ENCODE data around the gene JUP. TPM values are rescaled to one million over a fixed set of nuclear protein-coding genes. Genes with fewer than 3 reads are reported as not detected.
A peak's percentile ranks its signal among the peaks of the same experiment; 100 is the strongest.
"Not testable (repeated sequence)": the region's sequence is repeated elsewhere in the genome, so short reads cannot be mapped to it uniquely, and the experiment has no call there.

JUP gene
- total RNA-seq: 10 to 100 TPM; 17.3 to 73.1 (median 45.3) TPM
- polyA plus RNA-seq: 10 to 100 TPM; 13.7 to 17.4 (median 14.3) TPM
- long read RNA-seq, donor 1, transcript JUP-201 (15 exons, 3,200 nt): major isoform, 5 of 9 reads
- long read RNA-seq, donor 1, partial matches to known transcripts: 0 of 9 reads
- long read RNA-seq, donor 1, other reads (novel, unspliced or antisense): 0 of 9 reads
- long read RNA-seq, donor 2, transcript JUP-201 (15 exons, 3,200 nt): major isoform, 5 of 10 reads
- long read RNA-seq, donor 2, transcript JUP-203 (14 exons, 3,497 nt): major isoform, 5 of 10 reads
- long read RNA-seq, donor 2, partial matches to known transcripts: 0 of 10 reads
- long read RNA-seq, donor 2, other reads (novel, unspliced or antisense): 0 of 10 reads

GRCh38 chr17:41786227-41787020, at the start of gene JUP:
JUP (minus strand) TSS chr17:41786711; CDS start chr17:41771854, 14,857 bp downstream.
- intact Hi-C loops (cut with DNase I; ENCODE audit: low total_unique reads): no loop called here
- peaks cover 0 to 55% (median 19%) of the 10 kb centered on the region in 7 donors for H3K27me3 ChIP-seq (replicated peaks in 1 of 7)
- H3K9me3 ChIP-seq: no peaks in the 10 kb centered on the region
- DNase-seq: peak; percentile 98
- H3K27ac ChIP-seq: peak within 1 kb of the TSS in 7 of 8 donors; percentile 48 to 84 (median 80)
- H3K36me3 ChIP-seq: no peaks in the 10 kb centered on the region
- 0 to 2% (median 1%) methylated on average over 32 to 79 of the region's 79 CpGs for WGBS, 5 donors
- H3K4me1 ChIP-seq: peaks cover 24 to 61% (median 40%) of the 10 kb centered on the region in 6 donors
- peak in 1 of 3 donors; percentile 89 for TF ChIP-seq POLR2A (IDR thresholded peaks at IDR 0.05)
- peak in 8 of 11 experiments; percentile 27 to 70 (median 55) for TF ChIP-seq CTCF (IDR thresholded peaks at IDR 0.05 in 8 of 11, conservative IDR thresholded peaks at IDR 0.05 in 3 of 11)
- peak; percentile 90 to 95 (median 91) for TF ChIP-seq POLR2AphosphoS5 (IDR thresholded peaks at IDR 0.05)
- peak within 1 kb of the TSS; percentile 31 to 82 (median 54) for H3K4me3 ChIP-seq

- Histone ChIP-seq H3K4me3 (peak within 1 kb of the TSS; percentile 81 to 93 (median 84)), H3K27me3 (replicated peaks in 1 of 7) (peaks cover 0 to 8% (median 0%) of the 10 kb centered on the region in 7 donors), H3K27ac (peak within 1 kb of the TSS in 7 of 8 donors; percentile 46 to 85 (median 73)), H3K9me3 (no peaks in the 10 kb centered on the region), H3K4me1 (peaks cover 4 to 23% (median 18%) of the 10 kb centered on the region in 6 donors), H3K36me3 (peaks cover 0 to 29% (median 14%) of the 10 kb centered on the region in 6 donors)
- intact Hi-C loops (cut with DNase I; ENCODE audit: low total_unique reads): no loop called here
- peak; percentile 88 for DNase-seq
- WGBS, 5 donors: 1% methylated on average over 52 to 72 of the region's 72 CpGs
- TF ChIP-seq POLR2A (IDR thresholded peaks at IDR 0.05): no peak
- peak; percentile 76 to 78 (median 78) for TF ChIP-seq POLR2AphosphoS5 (IDR thresholded peaks at IDR 0.05)
- no peak for TF ChIP-seq CTCF (IDR thresholded peaks at IDR 0.05 in 8 of 11, conservative IDR thresholded peaks at IDR 0.05 in 3 of 11)
These were observed 49.5 kb upstream of the JUP start, which contains the start of gene NT5C3B for GRCh38 chr17:41835800-41836549. NT5C3B (minus strand) TSS chr17:41836232; CDS start chr17:41836193, 39 bp downstream.

GRCh38 chr17:41835214-41835799, 48.8 kb upstream of the JUP start:
- peaks cover 0 to 8% (median 0%) of the 10 kb centered on the region in 7 donors for H3K27me3 ChIP-seq (replicated peaks in 1 of 7)
- H3K4me1 ChIP-seq: peaks cover 4 to 23% (median 18%) of the 10 kb centered on the region in 6 donors
- H3K36me3 ChIP-seq: peaks cover 0 to 36% (median 20%) of the 10 kb centered on the region in 6 donors
- no peak for TF ChIP-seq POLR2A (IDR thresholded peaks at IDR 0.05)
- no peak for TF ChIP-seq POLR2AphosphoS5 (IDR thresholded peaks at IDR 0.05)
- TF ChIP-seq CTCF (IDR thresholded peaks at IDR 0.05 in 8 of 11, conservative IDR thresholded peaks at IDR 0.05 in 3 of 11): no peak
- peak overlapping the region; percentile 81 to 93 (median 84) for H3K4me3 ChIP-seq
- intact Hi-C loops (cut with DNase I; ENCODE audit: low total_unique reads): no loop called here
- H3K27ac ChIP-seq: peak overlapping the region in 7 of 8 donors; percentile 46 to 85 (median 73)
- H3K9me3 ChIP-seq: no peaks in the 10 kb centered on the region
- 14 to 27% (median 21%) methylated on average over 10 to 13 of the region's 13 CpGs for WGBS, 5 donors
- peak; percentile 77 for DNase-seq

- DNase-seq: peak; percentile 46
- H3K36me3 ChIP-seq: peaks cover 4 to 89% (median 58%) of the 10 kb centered on the region in 6 donors
- H3K9me3 ChIP-seq; H3K4me3 ChIP-seq; H3K27me3 ChIP-seq (replicated peaks in 1 of 7); intact Hi-C loops (cut with DNase I; ENCODE audit: low total_unique reads); H3K4me1 ChIP-seq; H3K27ac ChIP-seq: not testable (repeated sequence)
- 85 to 88% (median 86%) methylated on average over 10 of the region's 10 CpGs for WGBS, 5 donors
These were observed 43.5 kb upstream of the JUP start for GRCh38 chr17:41829961-41830360.
